Neural progenitor cell (in vitro differentiated cells): ENCODE data around the gene DEFB113.

Source experiments
- EZH2 ChIP-seq: fragments of 200-600 bp; sonication (generic); IDR thresholded peaks from 2 replicates; pipeline ENCODE4 v1.6.1; 2017; ENCODE audit warnings: antibody characterized with exemption, mild to moderate bottlenecking, moderate library complexity
- TF ChIP-seq, protein P1 (sequence below): fragments of 200-600 bp; sonication (generic); IDR thresholded peaks from 2 replicates; pipeline ENCODE4 v1.5.1; 2017; ENCODE audit warnings: antibody characterized with exemption, mild to moderate bottlenecking

DNA sequence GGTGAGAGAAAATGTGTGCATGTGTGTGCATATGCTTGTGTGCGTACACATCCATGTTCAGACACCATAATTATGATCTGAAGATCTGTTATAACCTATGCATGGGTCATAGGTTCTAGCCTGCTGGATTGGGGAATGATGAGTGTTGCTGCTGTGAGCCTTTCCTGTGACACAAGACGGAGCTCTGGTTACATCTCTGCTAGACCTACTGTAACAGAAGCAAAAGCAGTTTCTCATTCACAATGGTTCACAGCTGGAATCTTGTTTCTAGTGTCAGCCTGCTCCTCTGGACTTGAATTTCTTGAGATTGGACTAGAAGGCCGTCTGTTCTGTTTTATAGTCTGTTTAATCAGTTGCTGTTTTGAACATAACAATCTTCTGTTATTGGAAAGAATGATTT is 45.6 kb downstream of the DEFB113 start:
- TF ChIP-seq, protein P1, sequence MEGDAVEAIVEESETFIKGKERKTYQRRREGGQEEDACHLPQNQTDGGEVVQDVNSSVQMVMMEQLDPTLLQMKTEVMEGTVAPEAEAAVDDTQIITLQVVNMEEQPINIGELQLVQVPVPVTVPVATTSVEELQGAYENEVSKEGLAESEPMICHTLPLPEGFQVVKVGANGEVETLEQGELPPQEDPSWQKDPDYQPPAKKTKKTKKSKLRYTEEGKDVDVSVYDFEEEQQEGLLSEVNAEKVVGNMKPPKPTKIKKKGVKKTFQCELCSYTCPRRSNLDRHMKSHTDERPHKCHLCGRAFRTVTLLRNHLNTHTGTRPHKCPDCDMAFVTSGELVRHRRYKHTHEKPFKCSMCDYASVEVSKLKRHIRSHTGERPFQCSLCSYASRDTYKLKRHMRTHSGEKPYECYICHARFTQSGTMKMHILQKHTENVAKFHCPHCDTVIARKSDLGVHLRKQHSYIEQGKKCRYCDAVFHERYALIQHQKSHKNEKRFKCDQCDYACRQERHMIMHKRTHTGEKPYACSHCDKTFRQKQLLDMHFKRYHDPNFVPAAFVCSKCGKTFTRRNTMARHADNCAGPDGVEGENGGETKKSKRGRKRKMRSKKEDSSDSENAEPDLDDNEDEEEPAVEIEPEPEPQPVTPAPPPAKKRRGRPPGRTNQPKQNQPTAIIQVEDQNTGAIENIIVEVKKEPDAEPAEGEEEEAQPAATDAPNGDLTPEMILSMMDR = no peak
- no peak for TF ChIP-seq EZH2
